Upper lobe of left lung (tissue), 4 donors: ENCODE measurements around the gene GTF2H2C_2.
"Not testable (repeated sequence)": the region's sequence is repeated elsewhere in the genome, so short reads cannot be mapped to it uniquely, and the experiment has no call there.

Source experiments
- CTCF ChIP-seq, 6 experiments: fragments of 450-650 bp in 4 of 6; fragments of 200-600 bp in 2 of 6; sonication (generic) in 2 of 6; IDR thresholded peaks; one replicate each; pipeline ENCODE4 v1.5.1; 2016 to 2019; ENCODE audit warnings: antibody characterized with exemption in 6 of 6
- POLR2A ChIP-seq, 4 donors: fragments of 450-650 bp; IDR thresholded peaks; one replicate each; pipeline ENCODE4 v1.5.1; 2016 to 2017; ENCODE audit warnings: antibody characterized with exemption in 4 of 4, mild to moderate bottlenecking in 2 of 4

- TF ChIP-seq CTCF, POLR2A (IDR thresholded peaks at IDR 0.05): not testable (repeated sequence)
Measured at GRCh38 chr5:70459188-70459587, 44.0 kb downstream of the GTF2H2C_2 start.
